GM18867 (cell line): ENCODE measurements around the gene CYFIP2.
A peak's percentile ranks its signal among the peaks of the same experiment; 100 is the strongest.

ENCODE experiments used
- ATAC-seq: cut with Tn5 transposase; IDR thresholded peaks from one replicate; pipeline ENCODE4 v1.9.1; 2021; ENCODE audit warnings: mild to moderate bottlenecking, moderate library complexity; ENCODE audit not compliant: unreplicated experiment

The CYFIP2 gene

DNA sequence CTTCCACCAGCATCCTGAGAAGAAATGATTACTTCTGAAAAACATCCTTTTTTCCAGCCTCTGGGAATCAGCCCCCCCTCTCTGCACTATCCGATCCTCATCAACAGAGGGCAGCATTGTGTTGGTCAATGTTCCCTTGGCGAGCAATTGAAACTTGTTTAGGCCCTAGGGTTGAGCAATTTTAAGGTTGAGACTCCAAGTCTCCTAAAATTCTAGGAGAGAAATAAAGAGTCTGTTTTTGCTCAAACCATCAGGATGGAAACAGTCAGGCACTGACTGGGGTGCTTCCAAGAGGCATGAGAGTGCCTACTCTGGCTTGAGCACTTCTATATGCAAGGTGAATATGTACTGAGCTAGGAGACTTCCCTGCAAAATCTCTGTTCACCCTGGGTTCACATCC is 12.4 kb upstream of the CYFIP2 start:
- peak; percentile 52 for ATAC-seq

DNA sequence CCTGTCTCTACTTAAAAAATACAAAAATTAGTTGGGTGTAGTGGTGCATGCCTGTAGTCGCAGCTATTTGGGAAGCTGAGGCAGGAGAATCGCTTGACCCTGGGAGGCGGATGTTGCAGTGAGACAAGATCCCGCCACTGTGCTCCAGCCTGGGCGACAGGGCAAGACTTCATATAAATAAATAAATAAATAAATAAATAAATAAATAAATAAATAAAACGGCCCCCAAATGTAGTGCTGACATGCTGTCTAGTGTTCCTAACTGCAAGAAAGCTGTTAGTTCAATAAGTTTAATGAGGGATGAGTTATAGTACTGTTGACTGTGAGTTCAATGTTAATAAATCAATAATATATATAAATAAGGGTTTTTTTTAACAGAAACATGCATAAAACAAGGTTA is 7.5 kb upstream of the CYFIP2 start:
- no peak for ATAC-seq

DNA sequence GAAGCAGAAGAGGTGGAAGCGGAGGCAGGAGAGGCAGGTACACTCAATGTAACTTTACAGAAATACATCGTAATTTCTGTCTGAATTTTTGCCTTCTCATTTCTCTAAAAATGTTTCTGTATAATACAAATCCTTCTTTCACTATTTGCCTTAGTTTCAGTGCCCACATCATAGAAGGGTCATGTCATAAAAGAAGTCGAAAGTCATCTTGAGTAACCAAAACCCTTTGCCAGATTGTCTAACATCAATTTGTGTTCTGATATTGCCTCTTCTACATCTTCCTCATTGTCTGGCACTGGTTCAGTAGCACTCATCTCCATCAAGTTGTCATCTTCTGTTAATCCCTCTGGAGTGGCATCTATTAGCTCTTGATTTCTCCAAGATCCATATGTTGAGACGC is 6.2 kb upstream of the CYFIP2 start:
- ATAC-seq: no peak

DNA sequence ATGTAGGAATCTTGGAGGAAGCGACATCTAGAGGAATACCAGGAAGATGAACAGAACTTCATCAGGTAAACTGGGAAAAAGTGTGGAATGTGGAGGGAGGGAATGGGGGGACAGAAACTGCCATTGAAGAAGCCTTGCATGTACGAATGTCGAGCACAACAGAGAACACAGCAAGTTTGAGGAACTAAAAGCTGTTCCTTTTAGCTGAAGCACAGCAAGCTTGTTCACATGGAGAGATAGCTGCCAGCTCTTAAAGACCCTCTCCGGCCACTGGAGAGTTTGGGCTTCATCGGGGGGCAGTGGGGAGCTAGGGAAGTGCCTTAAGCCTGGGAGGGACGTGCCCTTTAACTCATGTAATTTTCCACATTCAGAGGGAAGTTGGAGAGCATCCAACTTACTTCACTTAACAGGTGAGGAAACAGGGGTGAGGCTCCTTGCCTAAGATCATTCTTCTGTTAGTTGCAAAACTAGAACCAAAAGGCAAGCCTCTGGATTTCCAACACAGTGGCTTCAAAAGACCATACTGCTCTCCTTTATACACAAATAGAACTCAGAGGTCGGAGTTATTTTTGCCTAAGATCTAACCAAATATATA is 2.3 kb upstream of the CYFIP2 start:
- ATAC-seq: no peak

DNA sequence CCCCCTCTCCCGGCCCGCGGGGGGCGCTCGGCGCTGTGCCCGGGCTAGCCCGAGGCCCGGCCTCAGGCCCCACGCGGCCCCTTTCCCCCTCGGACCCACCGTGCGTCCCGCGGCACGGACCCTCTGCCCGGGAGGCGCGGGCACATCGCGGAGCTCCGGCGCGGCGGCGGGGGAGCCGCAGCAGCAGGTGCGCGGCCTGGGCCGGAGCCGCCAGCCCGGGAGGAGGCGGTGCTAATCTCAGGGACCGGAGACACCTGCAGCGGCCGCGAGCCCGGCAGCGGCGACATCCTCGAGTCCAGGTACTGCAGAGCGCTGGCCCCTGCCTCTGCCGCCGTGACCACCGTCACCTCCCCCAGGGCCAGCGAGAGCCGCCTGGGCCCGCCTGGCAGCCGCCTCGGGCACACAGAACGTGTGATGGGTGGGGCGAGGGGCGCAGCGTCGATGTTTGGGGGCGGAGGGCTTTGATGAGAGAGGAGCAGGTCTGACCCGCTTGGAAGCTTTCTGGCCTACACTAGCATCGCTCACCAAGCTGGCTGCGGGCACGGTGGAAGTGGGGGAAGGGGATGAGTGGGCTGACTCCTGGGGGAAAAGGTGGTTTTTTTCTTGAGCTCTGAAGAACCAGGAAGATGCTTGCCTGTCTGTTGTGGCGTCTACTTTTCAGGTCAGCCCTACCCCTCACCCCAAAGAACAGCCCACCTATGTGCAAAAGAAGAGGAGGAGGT is 524 bp downstream of the CYFIP2 start:
- ATAC-seq: peak; percentile 55

DNA sequence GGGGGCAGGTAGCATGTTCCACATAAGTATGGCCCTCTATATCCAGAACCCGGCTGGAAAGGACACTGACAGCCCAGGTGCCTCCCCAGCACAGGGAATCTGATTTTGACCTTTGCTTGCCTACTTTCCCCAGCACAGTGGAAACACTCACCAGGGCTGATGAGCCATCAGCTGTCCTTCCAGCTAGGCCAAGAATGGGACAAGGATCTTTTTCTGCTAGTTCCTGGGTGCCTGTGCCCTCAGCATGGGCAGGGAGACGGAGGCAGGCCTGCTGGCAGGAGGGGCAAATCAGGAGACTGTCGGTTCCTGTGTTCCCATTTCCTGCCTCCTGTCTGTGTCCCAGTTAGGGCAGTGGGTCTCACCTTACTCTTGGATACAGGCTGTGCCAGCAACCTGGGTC is 1.1 kb downstream of the CYFIP2 start:
- ATAC-seq: no peak

DNA sequence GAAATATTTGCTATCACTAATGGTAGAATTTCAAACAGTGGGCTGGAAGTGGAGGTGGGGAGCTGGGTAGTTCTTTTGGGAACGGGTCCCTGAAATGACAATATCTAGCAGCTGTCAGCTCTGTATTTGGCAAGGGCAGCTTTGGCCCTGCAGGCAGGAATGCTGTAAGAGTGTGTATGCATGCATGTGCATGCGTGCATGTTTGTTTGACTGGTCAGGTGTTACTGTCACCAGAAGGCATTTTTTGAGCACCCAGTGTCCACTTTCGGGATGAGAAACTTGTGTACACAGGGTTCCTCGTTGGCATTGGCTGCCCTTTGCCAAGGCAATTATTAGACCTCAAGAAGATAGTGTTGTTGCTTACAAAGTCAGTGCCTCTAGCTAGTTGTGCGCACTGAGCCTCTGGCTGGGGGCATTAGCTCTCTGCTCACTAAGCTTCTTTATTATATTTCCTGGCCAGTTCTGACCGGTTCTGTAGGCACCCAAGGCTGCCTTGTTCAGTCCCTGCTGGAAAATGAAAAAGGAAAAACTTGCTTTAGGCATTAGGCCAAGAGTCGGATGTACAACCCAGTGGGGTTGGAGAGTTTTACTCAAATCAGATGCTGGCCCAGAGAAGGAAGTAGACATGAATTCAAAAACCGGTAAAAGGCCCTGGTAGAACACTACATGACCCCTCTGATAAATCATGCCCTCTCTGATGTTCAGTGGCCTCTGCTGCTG is 2.0 kb downstream of the CYFIP2 start:
- no peak for ATAC-seq

DNA sequence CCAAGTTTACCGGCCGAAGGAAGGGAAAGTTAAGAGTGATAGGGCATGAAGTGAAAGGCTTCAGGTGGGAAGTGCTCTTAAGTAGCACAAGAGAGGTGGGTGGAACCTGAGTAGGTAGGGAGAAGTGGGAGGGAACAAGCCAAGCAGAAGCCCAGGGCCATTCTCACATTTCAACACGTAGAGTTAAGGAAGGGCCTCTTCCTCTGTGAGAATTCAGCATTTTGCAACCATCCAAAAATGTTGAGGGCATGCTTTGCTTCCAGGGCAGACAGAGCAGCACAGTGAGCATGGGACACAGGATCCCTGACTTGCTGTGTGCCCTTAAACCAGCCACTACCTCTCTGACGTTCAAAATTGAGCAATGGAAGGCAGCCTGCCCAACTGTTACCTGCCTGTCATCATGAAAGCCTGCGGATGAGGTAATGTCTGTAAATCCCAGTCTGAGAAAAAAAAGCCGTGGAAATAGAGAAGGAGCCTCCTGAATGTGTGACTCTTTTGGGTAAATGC is 3.3 kb downstream of the CYFIP2 start:
- ATAC-seq: no peak

DNA sequence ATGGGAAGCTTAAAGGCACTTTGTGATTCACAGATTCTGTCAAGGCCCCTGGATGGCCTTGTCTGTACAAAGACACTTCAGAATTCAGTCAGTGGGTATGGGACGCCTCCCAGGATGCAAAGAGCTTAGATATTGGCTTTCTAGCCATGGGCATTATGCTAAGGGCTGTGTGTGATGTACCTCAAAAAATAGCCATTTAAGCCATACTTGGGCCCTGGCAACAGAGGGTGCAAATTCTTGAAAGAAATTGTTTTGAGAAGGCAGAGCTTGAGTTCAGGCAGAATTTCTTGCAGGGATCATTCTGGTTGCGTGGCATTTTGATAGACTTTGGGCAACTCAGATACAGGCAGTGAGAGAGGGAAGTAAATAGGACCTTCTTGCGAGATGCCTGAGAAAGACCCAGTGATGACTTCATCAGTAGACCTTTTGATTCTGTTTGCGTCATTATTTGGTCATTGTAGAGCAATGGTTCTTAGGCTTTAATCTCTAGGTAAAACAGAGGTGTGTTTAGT is 3.9 kb downstream of the CYFIP2 start:
- ATAC-seq: no peak

DNA sequence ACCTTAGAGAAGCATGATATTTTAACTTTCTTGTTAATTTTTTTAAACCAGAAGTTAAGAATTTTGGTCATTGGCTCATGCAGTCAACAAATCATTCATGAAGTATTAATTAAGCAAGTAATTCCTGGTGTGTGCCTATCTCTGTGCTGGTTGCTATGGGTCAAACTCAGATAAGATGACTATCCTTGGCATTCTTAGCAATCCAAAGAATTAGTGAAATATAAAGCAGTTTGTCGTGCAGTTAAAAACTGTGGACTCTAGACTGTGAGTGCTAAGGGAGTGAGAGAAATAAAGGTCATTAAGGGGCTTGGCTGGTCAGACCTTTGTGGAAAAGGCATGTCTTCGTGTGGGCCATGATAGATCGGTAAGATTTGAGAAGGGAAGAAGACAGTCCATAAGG is 4.8 kb downstream of the CYFIP2 start:
- ATAC-seq: no peak

DNA sequence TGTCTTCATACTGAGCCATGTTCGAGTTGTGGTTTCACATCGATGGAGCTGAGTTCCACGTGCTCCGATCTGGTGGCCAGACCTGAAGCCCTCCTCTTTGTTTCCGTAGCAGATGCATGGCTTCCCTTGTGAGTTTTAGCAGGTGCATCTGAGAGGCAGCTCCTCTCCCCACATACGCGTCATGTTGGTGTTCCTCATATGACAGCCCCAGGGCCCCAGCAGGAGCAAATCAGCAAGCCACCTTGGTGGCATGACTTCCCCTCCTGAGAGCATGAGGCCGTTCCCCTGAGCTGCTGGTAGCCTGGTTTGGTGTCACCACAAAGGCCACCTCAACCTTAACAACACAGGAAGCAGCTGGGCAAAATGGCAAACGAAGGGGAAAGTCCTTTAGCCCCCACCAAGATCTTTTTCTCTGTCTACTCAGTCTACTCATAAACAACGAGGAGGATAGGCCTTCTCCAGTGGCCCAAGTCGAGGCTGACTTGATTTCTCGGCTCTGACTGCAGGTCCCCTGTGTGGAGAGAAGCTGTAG is 5.9 kb downstream of the CYFIP2 start:
- ATAC-seq: peak; percentile 77

DNA sequence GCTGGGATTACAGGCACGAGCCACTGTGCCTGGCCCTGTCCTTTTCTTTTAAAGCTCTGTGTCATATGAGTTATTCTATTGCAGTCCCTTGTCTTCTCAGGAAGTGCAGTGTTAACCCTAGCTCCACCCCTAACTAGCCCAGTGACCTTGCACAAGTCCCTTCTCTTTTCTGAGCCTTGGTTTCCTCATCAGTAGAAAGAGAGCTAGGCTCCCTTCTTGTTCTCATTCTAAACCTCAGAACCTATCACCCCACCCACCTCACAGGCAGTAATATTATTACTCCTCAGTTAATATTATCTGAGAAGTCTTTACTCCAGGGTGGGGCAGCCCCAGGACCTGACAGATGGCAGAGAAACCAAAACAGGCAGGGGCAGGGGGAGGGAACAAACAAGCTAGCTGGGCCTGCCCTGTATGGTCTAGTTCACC is 7.2 kb downstream of the CYFIP2 start:
- ATAC-seq: peak; percentile 63

DNA sequence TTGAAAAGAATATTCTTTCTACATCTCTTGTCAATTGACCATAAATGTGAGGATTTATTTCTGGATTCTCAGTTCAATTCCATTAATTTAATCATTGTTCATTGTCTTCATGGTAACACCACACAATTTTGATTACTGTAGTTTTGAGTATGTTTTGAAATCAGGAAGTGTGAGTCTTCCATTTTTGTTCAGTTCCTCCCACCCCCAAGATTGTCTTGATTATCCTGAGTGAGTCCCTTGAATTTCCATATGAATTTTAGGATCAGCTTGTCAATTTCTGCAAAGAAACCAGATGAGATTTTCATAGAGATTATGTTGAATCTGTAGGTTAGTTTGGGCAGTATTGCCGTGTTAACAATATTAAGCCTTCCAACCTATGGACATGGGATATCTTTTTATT is 9.5 kb downstream of the CYFIP2 start:
- no peak for ATAC-seq

DNA sequence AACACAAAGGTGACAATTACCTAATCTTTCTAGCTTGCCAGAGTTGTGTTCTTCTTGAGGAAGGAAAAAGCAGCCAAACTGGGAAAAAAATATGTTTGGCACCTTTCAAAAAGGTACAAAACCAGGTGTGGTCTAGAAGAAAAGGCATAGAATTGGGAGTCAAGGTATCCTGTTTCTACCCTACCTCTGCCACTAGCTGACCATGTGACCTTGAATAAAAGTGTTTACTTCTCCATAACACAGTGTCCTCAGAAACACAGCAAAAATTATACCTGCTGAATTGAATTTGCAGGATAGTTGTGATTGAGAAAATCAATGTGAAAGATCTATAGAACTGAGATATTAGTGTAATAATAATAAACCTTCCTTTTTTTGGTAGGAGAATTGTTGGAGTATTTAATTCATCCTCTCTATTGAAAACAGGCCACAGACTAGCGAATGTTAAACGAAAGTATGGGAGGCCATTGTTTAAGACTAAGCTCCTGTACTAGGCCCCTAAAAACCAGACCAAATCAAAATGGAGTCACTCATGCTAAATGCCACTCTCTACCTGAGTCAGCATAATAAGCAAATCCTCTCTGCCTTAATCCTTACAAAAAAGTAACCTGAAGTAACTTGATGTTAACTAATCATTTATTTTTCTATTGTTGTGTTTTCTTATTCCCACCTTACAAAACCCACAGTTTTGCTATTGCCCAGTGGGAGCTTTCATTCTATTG is 12.6 kb downstream of the CYFIP2 start:
- ATAC-seq: no peak

DNA sequence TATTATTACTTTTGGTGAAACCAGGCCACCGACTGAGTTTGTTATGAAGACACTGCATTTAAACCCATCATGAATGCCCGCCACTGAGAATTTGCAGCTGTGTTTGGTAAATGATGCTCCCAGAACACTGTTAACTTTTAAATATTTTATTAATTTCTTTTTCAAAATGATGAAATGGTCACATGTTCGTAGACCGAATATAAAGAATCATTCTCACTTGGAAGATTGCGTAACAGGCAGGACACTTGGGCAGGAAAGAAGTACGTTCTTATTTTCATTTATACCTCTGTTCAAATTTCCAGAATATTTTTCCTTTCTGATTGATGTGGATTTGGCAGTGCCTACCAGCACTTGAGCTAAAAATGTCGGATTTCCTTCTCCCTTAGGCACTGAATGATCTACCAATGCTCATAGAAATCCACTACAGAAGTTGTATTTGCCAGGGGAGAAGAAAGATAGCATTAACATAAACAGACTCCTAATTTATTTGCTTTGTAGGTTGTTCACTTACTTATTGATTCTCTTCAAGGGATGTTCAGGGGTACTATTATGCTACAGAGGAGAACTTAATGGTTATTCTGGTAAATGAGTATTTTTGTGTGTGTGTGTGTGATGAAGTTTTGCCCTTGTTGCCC is 13.8 kb downstream of the CYFIP2 start:
- no peak for ATAC-seq

DNA sequence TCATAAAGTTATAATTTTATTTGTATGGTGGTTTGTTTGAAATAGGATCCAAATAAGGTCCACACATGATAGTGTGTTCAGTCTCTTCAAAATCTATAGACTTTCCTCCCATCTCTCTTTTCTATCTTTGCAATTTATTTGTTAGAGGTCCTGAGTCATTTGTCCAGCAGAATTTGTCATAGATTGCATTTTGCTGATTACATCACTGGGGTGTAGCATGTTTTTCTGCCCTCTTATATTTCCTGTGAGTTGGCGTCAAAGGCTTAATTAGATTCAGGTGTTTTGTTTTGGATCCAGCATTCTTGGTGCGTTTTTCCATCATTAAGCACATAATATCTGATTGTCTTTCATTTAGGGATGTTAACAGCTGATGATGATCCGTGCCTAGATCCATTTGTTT is 15.0 kb downstream of the CYFIP2 start:
- ATAC-seq: no peak

DNA sequence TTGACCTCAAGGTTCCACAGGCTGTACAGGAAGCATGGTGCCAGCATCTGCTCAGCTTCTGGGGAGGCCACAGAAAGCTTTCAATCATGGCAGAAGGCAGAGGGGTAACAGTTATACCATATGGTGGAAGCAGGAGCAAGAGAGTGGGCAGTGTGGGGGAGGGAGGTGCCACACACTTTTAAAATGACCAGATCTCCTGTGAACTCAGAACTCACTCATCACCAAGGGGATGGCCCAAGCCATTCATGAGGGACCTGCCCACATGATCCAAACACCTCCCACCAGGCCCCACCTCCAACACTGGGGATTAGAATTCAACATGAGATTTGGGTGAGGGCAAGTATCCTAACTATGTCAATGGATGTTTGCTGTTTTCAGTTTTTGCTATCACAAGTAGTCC is 16.2 kb downstream of the CYFIP2 start:
- ATAC-seq: no peak

DNA sequence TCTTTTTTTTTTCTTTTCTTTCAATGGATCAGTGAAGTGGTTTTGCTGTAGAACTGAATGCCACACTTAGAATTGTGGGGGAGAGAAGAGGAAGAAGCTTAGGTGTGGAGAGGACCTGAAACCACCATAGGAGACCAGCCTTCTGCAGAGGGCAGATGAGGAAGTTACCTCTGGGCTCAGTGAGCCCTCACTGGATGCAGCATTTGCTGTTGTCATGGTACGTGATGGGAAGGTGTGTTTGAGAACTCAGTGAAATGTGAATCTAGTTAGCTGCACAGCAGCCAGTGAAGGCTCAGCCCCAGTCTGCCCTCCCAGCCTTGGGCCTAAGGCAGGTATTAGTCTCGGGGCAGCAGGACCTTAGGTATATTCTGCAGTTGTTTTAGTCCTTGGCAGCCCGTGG is 17.5 kb downstream of the CYFIP2 start:
- ATAC-seq: peak; percentile 100

DNA sequence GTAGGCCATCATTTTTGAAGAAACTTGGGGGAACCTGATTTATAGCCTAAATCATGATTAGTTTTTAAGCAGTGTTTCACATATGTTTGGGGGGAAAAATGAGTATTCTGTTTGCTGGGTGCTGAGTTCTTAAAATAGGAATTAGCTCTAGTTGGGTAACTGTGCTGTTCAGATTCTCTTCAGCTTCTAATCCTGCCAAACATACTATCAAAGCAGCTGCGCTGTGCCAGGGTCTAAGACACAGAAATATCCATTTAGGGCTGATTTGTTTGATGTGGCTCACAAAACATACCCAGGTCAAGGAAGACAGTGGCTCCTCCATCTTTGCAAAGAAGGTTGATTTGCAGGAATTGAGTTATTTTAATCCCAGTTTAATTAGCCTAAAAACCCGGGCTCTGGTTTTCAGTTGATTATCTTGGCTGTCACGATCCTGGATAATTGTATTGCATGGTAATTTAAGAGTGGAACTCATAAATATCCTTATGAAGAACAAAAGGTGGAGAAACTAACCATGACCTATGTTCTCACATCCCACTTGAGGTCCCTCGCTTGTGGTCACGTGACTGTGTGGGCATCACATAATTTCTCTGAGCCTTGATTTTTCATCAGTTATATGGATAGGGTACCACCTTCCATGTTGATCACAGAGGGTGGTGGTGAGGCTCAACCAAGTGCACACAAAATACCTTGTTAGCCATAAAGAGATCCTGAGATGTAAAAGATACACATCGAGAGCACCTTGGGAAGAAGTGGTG is 18.7 kb downstream of the CYFIP2 start:
- no peak for ATAC-seq
